Measurements from ENCODE around the gene OR52E4.

The OR52E4 gene

GRCh38 chr11:5929571-5930368, 49.3 kb downstream of the OR52E4 start:
- DNase-seq (ENCODE audit: low read depth), result no peak

GRCh38 chr11:5930614-5931013, 50.2 kb downstream of the OR52E4 start:
- no peak for DNase-seq (ENCODE audit: low read depth)

- DNase-seq (ENCODE audit: low read depth), result no peak
Observed at GRCh38 chr11:5931061-5931460, 50.6 kb downstream of the OR52E4 start.

- DNase-seq (ENCODE audit: low read depth), result no peak
Observed at GRCh38 chr11:5932671-5933070, 52.2 kb downstream of the OR52E4 start.

GRCh38 chr11:5933116-5933515, 52.7 kb downstream of the OR52E4 start:
- DNase-seq (ENCODE audit: low read depth), result no peak

Data from activated T-cell treated with anti-CD3 and anti-CD28 coated beads for 1 hour (primary cell).